Smooth muscle cell (in vitro differentiated cells): ENCODE results near the gene PGK2. TPM values are rescaled to one million over a fixed set of nuclear protein-coding genes. Genes with fewer than 3 reads are reported as not detected.

ENCODE experiments used
- DNase-seq: peaks from one replicate; lab custom pipeline; 2025; ENCODE audit not compliant: unreplicated experiment; lab: John Stamatoyannopoulos, UW
- H2AFZ ChIP-seq: fragments of 200-600 bp; sonication (generic); 2 replicates; pipeline ENCODE4 v1.6.0; 2016; ENCODE audit warnings: antibody characterized with exemption, low read depth, mild to moderate bottlenecking
- H3F3A ChIP-seq: fragments of 200-600 bp; sonication (generic); 2 replicates; pipeline ENCODE4 v1.6.0; 2017; ENCODE audit warnings: antibody characterized with exemption, low read depth
- H3K27ac ChIP-seq: fragments of 200-600 bp; sonication (generic); 2 replicates; pipeline ENCODE4 v1.5.1; 2016; ENCODE audit warnings: low read depth, mild to moderate bottlenecking
- H3K27me3 ChIP-seq: fragments of 200-600 bp; sonication (generic); 2 replicates; pipeline ENCODE4 v1.6.1; 2016; ENCODE audit warnings: low read depth, mild to moderate bottlenecking
- H3K36me3 ChIP-seq: fragments of 200-600 bp; sonication (generic); 2 replicates; pipeline ENCODE4 v1.5.1; 2016; ENCODE audit warnings: low read depth
- H3K4me1 ChIP-seq: fragments of 200-600 bp; sonication (generic); 2 replicates; pipeline ENCODE4 v1.5.1; 2016; ENCODE audit warnings: low read depth
- H3K4me2 ChIP-seq: fragments of 200-600 bp; sonication (generic); 2 replicates; pipeline ENCODE4 v1.6.0; 2016; ENCODE audit warnings: mild to moderate bottlenecking
- H3K4me3 ChIP-seq: fragments of 200-600 bp; sonication (generic); 2 replicates; pipeline ENCODE4 v1.5.1; 2016; ENCODE audit warnings: mild to moderate bottlenecking
- H3K79me2 ChIP-seq: fragments of 200-600 bp; sonication (generic); 2 replicates; pipeline ENCODE4 v1.6.0; 2016; ENCODE audit warnings: low read depth, mild to moderate bottlenecking
- H3K9ac ChIP-seq: fragments of 200-600 bp; sonication (generic); 2 replicates; pipeline ENCODE4 v1.6.0; 2016; ENCODE audit warnings: low read depth
- H3K9me3 ChIP-seq: fragments of 200-600 bp; sonication (generic); replicated peaks from 2 replicates; pipeline ENCODE4 v1.5.1; 2016; ENCODE audit warnings: low read depth
- H4K20me1 ChIP-seq: fragments of 200-600 bp; sonication (generic); 2 replicates; pipeline ENCODE4 v1.6.0; 2016; ENCODE audit warnings: low read depth
- CTCF ChIP-seq: fragments of 200-600 bp; sonication (generic); IDR thresholded peaks from 2 replicates; pipeline ENCODE4 v1.5.1; 2017; ENCODE audit warnings: borderline replicate concordance, mild to moderate bottlenecking, antibody characterized with exemption; ENCODE audit not compliant: insufficient read depth, poor library complexity, severe bottlenecking
- WGBS: methylation state at CpG from one replicate; pipeline ENCODE4 v1.1.7; 2016; ENCODE audit warnings: low lambda C conversion rate; 5-methylcytosine and 5-hydroxymethylcytosine counted together
- polyA plus RNA-seq: library from polyadenylated mRNA; unstranded; fragments of >200 nt; fragmentation: Nextera tagmentation; extraction: Ambion mirVana; gene quantifications from 2 replicates; pipeline ENCODE4 v1.2.1, GENCODE V29; 2016
- total RNA-seq: library from RNA; depleted of rRNA; stranded (reverse); fragments of >200 nt; gene quantifications from 2 replicates; pipeline ENCODE4 v1.2.3, GENCODE V29; 2014

PGK2 gene
- total RNA-seq (0.09 TPM in 1 of 2 replicates, not detected in the other), polyA plus RNA-seq (not detected in 2 replicates)

GRCh38 chr6:49787176-49787575 is at the start of gene PGK2:
Gene PGK2 (minus strand): TSS chr6:49787285. CDS start chr6:49787187, 98 bp downstream.
- Histone ChIP-seq H3K4me2 (no peak within 1 kb of the TSS), H3K9ac (no peak within 1 kb of the TSS), H2AFZ (no peak within 1 kb of the TSS), H4K20me1 (no peaks in the 10 kb centered on the region), H3K27ac (no peak within 1 kb of the TSS), H3K9me3 (no peaks in the 10 kb centered on the region), H3K4me1 (no peaks in the 10 kb centered on the region), H3K36me3 (no peaks in the 10 kb centered on the region), H3F3A (no peaks in the 10 kb centered on the region), H3K79me2 (no peaks in the 10 kb centered on the region), H3K4me3 (no peak within 1 kb of the TSS), H3K27me3 (no peaks in the 10 kb centered on the region)
- no peak for TF ChIP-seq CTCF
- no peak for DNase-seq
- WGBS: 83% methylated on average over 8 of the region's 8 CpGs

GRCh38 chr6:49835140-49835539 is 48.1 kb upstream of the PGK2 start:
- Histone ChIP-seq H3F3A (no peaks in the 10 kb centered on the region), H3K27me3 (no peaks in the 10 kb centered on the region), H3K36me3 (no peaks in the 10 kb centered on the region), H3K4me2 (no peak overlapping the region), H2AFZ (no peak overlapping the region), H3K4me1 (no peaks in the 10 kb centered on the region), H3K4me3 (no peak overlapping the region), H4K20me1 (no peaks in the 10 kb centered on the region), H3K9ac (no peak overlapping the region), H3K79me2 (no peaks in the 10 kb centered on the region), H3K9me3 (no peaks in the 10 kb centered on the region), H3K27ac (no peak overlapping the region)
- no peak for TF ChIP-seq CTCF
- WGBS: 84% methylated on average over 3 of the region's 3 CpGs
- DNase-seq: no peak

- Histone ChIP-seq H3K36me3 (no peaks in the 10 kb centered on the region), H3K79me2 (no peaks in the 10 kb centered on the region), H3F3A (no peaks in the 10 kb centered on the region), H3K4me3 (no peak overlapping the region), H3K4me1 (no peaks in the 10 kb centered on the region), H3K27me3 (no peaks in the 10 kb centered on the region), H3K4me2 (no peak overlapping the region), H3K27ac (no peak overlapping the region), H3K9ac (no peak overlapping the region), H3K9me3 (no peaks in the 10 kb centered on the region), H4K20me1 (no peaks in the 10 kb centered on the region), H2AFZ (no peak overlapping the region)
- DNase-seq: no peak
- WGBS: 68% methylated on average over 1 of the region's 1 CpG
- TF ChIP-seq CTCF: no peak
Observed at GRCh38 chr6:49833386-49833785, 46.3 kb upstream of the PGK2 start.

GRCh38 chr6:49826743-49827406 is 39.8 kb upstream of the PGK2 start:
- no peak overlapping the region for H3K4me2 ChIP-seq

More at GRCh38 chr6:49826743-49827406, 39.8 kb upstream of the PGK2 start:
- Histone ChIP-seq H2AFZ (no peak overlapping the region), H3K27ac (no peak overlapping the region), H4K20me1 (no peaks in the 10 kb centered on the region), H3K79me2 (no peaks in the 10 kb centered on the region), H3F3A (no peaks in the 10 kb centered on the region), H3K4me3 (no peak overlapping the region), H3K4me1 (no peaks in the 10 kb centered on the region), H3K36me3 (no peaks in the 10 kb centered on the region), H3K27me3 (no peaks in the 10 kb centered on the region), H3K9me3 (no peaks in the 10 kb centered on the region), H3K9ac (no peak overlapping the region)
- no peak for TF ChIP-seq CTCF
- no peak for DNase-seq
- WGBS: 73% methylated on average over 5 of the region's 5 CpGs
